Stimulated activated CD4-positive, alpha-beta T cell treated with anti-CD3 and anti-CD28 coated beads, TNF-alpha, amount 100 ng/mL, for 48 hours (primary cell): ENCODE data around the gene ATP6V1C2.
"Not testable (repeated sequence)": the region's sequence is repeated elsewhere in the genome, so short reads cannot be mapped to it uniquely, and the experiment has no call there.

Experiments used
- DNase-seq, 3 donors: peaks; one replicate each; pipeline ENCODE4 v3.0.0-alpha.2; 2020; ENCODE audit warnings: low read depth in 3 of 3

The ATP6V1C2 gene

GRCh38 chr2:10813163-10814138 is 92.0 kb downstream of the ATP6V1C2 start:
- not testable (repeated sequence) for DNase-seq

DNA sequence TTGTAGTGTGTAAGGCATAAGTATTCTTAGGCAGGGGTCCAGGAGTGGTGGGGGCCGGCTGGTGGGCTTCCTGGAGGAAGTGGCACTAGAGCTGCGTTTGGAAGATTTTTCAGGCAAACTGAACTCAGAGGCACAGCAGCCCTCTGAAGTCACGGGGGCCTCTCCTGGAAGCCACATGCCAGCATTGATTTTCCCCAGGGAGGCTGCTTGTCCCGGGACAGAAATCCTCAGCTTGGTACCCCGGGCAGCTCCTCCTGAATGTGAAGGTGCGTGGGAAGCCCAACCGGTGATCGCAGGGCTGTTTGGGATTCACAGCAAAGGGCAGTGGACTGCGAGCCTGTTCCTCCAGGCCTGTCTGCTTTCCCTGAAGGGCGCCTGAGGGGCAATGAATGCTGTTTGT is 92.7 kb downstream of the ATP6V1C2 start:
- no peak for DNase-seq

DNA sequence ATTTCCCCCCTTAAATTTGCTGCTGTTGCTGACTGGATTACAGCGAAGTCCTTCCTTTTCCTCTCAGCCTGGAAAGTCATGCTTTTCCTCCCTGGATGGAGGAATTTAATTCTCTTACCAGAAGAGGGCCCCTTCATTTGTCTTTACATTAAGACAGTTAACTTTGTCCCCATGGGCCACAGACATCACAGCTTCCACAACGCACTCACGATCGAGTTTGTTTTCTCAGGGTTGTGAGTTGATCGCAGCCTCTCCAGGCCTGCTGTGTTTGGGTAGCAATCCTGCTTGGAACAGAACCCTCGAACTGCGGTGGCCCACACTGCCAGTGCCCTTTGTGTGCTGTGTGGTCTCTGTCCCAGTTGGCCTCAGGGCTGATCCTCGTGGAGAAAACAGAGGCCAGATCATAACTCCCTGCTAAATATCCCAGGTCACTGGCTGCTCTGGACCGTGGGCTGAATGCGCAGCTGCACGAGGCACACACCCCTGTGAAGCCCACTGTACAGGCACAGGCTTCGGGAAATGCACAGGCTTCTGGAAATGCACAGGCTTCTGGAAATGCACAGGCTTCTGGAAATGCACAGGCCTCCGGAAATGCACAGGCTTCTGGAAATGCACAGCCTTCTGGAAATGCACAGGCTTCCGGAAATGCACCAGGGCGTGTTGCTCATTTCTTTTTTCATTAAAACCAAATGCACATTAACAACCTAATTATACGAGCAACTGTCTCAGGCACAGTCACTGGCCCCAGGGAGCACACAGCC is 93.3 kb downstream of the ATP6V1C2 start:
- no peak for DNase-seq

- no peak for DNase-seq
Measured at GRCh38 chr2:10817413-10817812, 96.0 kb downstream of the ATP6V1C2 start.

DNA sequence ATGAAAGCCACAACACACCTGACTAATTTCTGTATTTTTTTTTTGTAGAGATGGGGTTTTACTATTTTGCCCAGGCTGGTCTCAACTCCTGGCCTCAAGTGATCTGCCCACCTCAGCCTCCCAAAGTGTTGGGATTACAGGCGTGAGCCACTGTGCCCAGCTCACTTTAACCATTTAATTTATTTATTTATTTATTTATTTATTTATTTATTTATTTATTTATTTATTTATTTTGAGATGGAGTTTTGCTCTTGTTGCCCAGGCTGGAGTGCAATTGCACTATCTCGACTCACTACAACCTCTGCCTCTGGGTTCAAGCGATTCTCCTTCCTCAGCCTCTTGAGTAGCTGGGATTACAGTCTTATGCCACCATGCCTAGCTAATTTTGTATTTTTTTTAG is 96.9 kb downstream of the ATP6V1C2 start:
- DNase-seq = not testable (repeated sequence)

- DNase-seq = no peak
Measured at GRCh38 chr2:10818984-10819383, 97.6 kb downstream of the ATP6V1C2 start.

- no peak for DNase-seq
Measured at GRCh38 chr2:10819714-10820314, 98.4 kb downstream of the ATP6V1C2 start.

DNA sequence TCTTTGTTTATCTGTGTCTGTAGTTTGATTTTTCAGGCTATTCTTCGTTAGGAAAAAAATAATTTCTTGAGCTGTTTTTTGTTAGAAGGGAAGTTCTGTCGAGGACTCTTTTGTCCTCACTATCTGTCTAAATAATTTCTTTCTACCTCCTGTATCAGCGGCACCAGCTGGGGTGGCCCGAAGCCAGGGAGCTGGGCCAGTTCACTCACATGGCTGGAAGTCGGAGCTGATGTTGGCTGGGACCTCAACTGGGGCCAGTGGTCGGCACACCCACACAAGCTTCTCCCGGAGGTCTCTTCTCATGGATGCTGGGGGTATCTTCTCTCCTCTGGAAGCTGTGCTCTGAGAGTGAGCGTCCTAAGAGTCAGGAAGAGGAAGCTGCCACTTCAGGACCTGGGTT is 99.1 kb downstream of the ATP6V1C2 start:
- no peak for DNase-seq

GRCh38 chr2:10820978-10821695 is 99.7 kb downstream of the ATP6V1C2 start:
- DNase-seq = no peak

DNA sequence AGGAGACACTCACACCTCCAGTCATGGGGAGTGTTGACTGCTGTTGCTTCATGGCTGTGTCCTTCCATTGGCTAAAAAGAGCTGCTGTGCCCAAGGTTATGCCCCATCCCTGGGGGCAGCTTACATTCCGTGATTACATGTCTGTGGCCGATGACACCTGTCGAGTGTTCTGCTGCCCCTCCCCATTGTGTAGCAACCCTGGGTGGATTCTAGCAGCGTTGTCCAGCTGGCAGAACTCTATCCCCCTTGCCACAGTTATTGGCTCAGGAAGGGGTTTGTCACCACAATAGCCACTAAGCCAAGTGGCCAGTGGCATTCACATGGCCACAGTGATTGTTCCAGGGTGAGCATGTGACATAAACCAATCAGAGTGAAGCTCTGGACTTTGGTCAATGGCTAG is 102.8 kb downstream of the ATP6V1C2 start:
- DNase-seq = no peak

DNA sequence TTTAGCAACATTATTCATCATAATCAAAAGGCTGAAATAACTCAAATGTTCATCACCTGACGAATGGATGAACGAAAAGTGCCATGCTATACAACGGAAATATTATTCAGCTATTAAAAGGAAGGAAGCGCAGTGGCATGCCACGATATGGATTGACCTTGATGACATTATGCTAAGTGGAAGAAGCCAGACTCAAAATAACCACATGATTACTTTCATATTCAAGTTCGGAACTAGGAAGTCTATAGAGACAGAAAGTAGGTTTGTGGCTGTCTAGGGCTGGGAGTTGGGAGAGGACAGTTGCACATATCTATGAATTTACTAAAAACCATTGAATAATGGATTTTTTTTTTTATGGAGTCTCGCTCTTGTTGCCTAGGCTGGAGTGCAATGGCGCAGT is 104.6 kb downstream of the ATP6V1C2 start:
- no peak for DNase-seq

DNA sequence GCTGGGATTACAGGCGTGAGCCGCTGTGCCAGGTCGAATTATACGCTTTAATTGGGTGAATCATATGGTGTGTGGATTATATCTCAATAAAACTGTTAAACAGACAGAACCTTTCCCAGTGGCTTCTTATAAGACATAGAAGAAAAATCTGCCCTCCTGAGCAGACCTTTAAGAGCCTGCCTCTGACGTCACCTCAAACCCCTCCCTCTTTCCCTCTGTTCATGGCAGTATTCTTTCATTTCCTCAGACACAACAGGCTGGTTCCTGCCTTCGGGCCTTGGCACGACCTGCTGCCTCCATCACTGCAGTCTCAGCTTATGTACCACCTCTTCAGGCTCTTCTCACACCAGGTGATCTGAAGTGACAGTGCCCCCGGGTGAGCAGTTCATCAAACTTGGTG is 105.2 kb downstream of the ATP6V1C2 start:
- no peak for DNase-seq

DNA sequence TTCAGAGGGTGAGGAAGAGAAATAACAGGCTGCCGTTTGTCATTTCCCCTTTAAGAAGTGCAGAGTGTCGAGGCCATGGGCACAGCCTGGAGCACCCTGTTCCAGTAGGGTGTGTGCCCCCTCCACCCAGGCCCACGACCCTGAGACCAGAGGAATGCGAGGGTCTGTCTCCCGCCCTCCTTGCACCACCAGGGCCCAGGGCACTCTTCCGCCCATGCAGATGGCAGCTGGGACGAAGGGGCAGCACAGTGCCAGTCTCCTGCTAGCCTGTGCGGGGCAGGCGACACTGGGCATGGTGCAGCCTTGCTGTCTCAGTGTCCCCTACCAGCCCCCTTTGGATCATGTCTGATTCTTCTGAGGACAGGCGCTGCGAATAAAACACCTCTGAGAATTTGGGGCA is 106.9 kb downstream of the ATP6V1C2 start:
- DNase-seq = no peak

- no peak for DNase-seq
Measured at GRCh38 chr2:10829299-10829698, 107.9 kb downstream of the ATP6V1C2 start.

DNA sequence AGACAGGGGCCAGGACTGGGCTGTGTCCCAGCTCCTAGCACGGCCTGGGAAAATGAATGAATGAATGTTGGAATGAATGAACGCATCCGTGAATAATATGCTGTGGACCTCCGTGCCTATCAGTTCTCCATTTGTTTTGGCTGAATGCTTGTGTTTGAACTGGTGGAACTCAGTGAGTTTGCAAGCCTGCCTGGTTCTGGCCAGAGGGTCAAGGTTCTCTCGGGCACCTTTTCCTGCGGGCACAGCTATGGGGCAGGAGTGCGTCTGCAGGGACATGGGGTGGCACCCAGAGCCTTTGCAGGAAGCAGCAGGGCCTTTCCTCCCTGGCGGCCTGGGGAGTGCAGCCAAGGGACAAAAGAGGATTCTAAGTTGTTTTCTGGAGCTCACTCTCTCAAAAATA is 108.8 kb downstream of the ATP6V1C2 start:
- no peak for DNase-seq

GRCh38 chr2:10830641-10831399 is 109.4 kb downstream of the ATP6V1C2 start:
- no peak for DNase-seq

DNA sequence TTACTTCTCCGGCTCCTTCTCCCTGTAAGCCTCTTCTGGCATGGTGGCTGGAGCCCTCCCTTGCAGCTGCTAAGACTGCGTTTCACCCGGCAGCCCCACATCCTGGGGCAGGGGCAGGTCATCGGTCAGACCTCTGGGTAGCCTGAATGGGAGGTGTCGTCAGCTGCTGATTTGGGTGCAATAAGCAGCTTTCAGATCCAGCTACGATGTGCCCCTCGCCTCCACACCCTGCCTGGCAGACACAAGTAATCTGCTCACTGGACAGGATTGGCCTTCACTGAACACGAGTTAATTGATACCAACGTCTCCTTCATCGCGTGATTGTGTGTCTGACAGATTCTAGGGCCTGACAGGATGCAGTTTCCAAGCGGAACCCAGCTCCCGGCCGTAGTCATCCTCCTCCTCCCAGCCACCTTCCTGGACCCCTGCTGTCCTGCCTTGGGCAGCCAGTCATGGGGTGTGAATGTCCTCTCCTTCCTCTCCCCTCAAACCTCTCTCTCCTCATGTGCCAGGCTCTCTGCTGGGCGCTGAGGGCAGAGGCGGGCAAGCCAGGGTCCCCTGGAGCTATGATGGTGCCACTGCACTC is 110.1 kb downstream of the ATP6V1C2 start:
- no peak for DNase-seq

DNA sequence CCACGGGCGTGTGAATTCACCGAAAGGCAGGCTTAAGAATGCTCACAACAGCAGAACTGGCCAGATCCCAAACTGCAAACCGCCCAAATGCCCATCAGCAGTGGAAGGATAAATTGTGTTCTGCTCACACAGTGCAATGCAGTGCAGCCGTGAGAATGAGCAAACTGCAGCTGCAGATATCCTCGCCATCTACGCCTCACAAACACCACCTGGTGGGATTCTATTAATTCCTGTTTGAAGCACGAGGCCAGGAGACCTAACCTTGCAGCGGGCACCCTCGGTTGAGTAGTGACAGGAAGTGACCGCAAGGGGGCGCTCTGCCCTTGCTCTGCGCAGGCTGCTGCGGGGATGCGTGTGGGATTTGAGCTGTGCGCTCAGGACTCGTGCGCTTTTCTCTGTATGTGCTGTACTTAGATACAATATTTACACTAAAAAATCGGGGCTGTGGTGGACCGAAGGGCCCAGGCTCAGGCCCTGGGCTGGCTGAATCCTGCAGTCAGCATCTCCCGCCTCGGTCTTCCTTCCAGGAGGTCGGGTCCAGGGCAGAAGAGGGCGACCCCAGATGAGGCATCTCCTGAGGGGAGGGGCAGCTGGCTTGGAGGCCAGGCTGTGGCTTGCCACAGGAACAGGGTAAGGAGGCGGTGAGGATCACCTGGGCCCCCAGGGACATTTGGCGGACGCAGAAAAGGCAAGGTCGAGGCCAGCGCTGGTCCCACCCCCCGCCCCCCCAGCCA is 110.9 kb downstream of the ATP6V1C2 start:
- DNase-seq = peak; percentile 69 to 77 (median 70)

DNA sequence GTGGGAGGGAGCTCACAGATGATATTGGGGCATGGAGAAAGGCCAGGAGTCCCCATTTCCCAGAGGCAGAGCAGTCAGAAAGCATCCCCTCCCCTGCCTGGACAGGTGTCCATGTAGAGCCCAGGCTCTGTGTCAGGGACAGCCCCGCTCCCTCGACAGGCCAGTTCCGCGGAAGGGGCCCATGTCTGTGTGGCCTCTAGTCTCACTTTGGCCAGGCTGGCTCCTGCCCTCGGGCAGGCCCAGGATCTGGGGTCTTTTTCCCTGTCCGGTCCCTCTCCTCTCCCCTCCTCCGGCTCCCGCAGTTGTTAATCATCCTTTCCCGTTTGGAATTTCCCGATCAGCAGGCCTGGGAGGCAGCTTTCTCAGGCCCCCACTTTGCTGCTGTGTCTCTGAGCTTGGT is 111.6 kb downstream of the ATP6V1C2 start:
- no peak for DNase-seq

DNA sequence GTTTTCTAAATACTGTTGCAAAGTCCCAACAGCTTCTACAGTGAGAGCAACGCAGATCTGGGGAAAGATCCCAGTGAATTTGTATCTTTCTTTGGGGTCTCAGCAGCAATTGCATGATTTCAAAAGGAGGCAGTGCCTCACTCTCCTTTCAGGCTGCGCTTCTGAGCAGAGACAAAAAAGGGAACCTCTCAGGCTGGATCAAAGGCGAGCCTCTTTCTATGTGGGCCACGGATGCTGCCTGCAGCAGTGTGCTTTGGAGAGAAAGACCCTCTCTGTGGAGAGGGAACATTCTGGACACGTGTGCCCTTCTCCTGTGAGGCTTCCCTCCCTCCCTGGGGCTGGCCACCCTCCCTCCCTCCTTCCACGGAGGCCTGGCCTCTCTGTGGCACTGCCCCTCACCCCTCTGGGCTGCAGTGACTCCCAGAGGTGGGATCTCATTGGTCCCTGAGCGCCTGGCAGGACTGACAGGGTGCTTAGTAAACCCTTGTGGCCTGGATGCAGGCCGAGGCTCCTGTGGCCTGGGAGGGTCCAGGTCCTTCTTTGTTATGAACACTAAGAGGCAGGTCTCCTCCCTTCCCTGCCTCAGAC is 112.7 kb downstream of the ATP6V1C2 start:
- DNase-seq = no peak
